H1 (cell line): ENCODE data around the gene ABLIM1. TPM values are rescaled to one million over a fixed set of nuclear protein-coding genes. Genes with fewer than 3 reads are reported as not detected.

Experiments used
- CTCF ChIA-PET: fragments of 300-600 bp; sonication (Branson Sonifier 250); formaldehyde crosslinking; loops from one replicate; lab custom pipeline; 2021; ENCODE audit not compliant: partially characterized antibody; lab: Charles Lee
- POLR2A ChIA-PET: fragments of 300-600 bp; sonication (Branson Sonifier 250); formaldehyde crosslinking; loops from one replicate; lab custom pipeline; 2021; ENCODE audit warnings: inconsistent platforms; ENCODE audit not compliant: partially characterized antibody; lab: Charles Lee
- DNase-seq, 2 experiments: peaks; one replicate each; pipeline versions ENCODE4 v3.0.0 to v3.0.0-alpha.2; 2010 to 2022; ENCODE audit warnings: low spot score in 2 of 2, low read depth in 1 of 2, mixed read lengths in 1 of 2
- FAIRE-seq: peaks from 2 replicates; lab custom pipeline; 2011; peaks lifted over from hg19 to GRCh38; lab: Jason Lieb, UNC
- H2AFZ ChIP-seq: 2 replicates; pipeline ENCODE4 v1.8.1; 2012; ENCODE audit warnings: low read length, inconsistent platforms
- H2AK5ac ChIP-seq: 2 replicates; pipeline ENCODE4 v1.6.1; 2013; ENCODE audit warnings: low read depth, low read length
- H2BK120ac ChIP-seq: replicated peaks from 2 replicates; pipeline ENCODE3; 2013; ENCODE audit warnings: low read depth, low read length, inconsistent platforms
- H2BK12ac ChIP-seq: 2 replicates; pipeline ENCODE4 v1.6.1; 2013; ENCODE audit warnings: low read depth, low read length
- H2BK15ac ChIP-seq: 2 replicates; pipeline ENCODE4 v1.6.1; 2013; ENCODE audit warnings: low read length
- H2BK20ac ChIP-seq: 2 replicates; pipeline ENCODE4 v1.6.1; 2013; ENCODE audit warnings: low read length
- H2BK5ac ChIP-seq: 2 replicates; pipeline ENCODE4 v1.6.1; 2013; ENCODE audit warnings: low read depth, low read length
- H3K14ac ChIP-seq: 2 replicates; pipeline ENCODE4 v1.6.1; 2013; ENCODE audit warnings: inconsistent platforms; ENCODE audit not compliant: insufficient read length
- H3K18ac ChIP-seq: 2 replicates; pipeline ENCODE4 v1.6.1; 2013; ENCODE audit warnings: low read length; ENCODE audit errors: extremely low read depth
- H3K23ac ChIP-seq: 2 replicates; pipeline ENCODE4 v1.6.1; 2013; ENCODE audit warnings: inconsistent platforms; ENCODE audit not compliant: insufficient read length
- H3K23me2 ChIP-seq: 2 replicates; pipeline ENCODE4 v1.6.1; 2013; ENCODE audit warnings: low read depth, low read length
- H3K27ac ChIP-seq: 2 replicates; pipeline ENCODE4 v1.6.1; 2011; ENCODE audit warnings: low read depth, low read length, inconsistent platforms
- H3K27me3 ChIP-seq, 4 experiments: replicated peaks in 1 of 4; 1 replicate in 1 of 4; 2 replicates in 3 of 4; pipeline versions ENCODE4 v1.6.1 to v1.8.1; 2011 to 2013; ENCODE audit warnings: low read length in 3 of 4, mild to moderate bottlenecking in 3 of 4, inconsistent platforms in 2 of 4, mixed read lengths in 2 of 4, moderate library complexity in 1 of 4; ENCODE audit not compliant: control insufficient read depth in 3 of 4, insufficient read depth in 3 of 4; ENCODE audit errors: extremely low read depth in 1 of 4
- H3K36me3 ChIP-seq, 4 experiments: 2 replicates each; pipeline versions ENCODE4 v1.6.1 to v1.8.1; 2011 to 2013; ENCODE audit warnings: mild to moderate bottlenecking in 4 of 4, low read length in 3 of 4, moderate library complexity in 2 of 4, control low read depth in 1 of 4, inconsistent platforms in 1 of 4; ENCODE audit not compliant: insufficient read depth in 4 of 4, control insufficient read depth in 2 of 4
- H3K4ac ChIP-seq: replicated peaks from 2 replicates; pipeline ENCODE3; 2013; ENCODE audit warnings: low read length, low read depth, mixed read lengths, inconsistent platforms; ENCODE audit not compliant: insufficient read length
- H3K4me1 ChIP-seq, 4 experiments: replicated peaks in 1 of 4; 1 replicate in 1 of 4; 2 replicates in 3 of 4; pipeline versions ENCODE4 v1.6.1 to v1.8.1; 2011 to 2013; ENCODE audit warnings: low read length in 3 of 4, inconsistent platforms in 2 of 4, mixed read lengths in 1 of 4; ENCODE audit not compliant: insufficient read depth in 4 of 4, control insufficient read depth in 3 of 4
- H3K4me2 ChIP-seq, 2 experiments: 2 replicates each; pipeline versions ENCODE4 v1.6.1 to v1.8.1; 2011 to 2013; ENCODE audit warnings: low read depth in 2 of 2, low read length in 2 of 2, control low read depth in 1 of 2, inconsistent platforms in 1 of 2, mild to moderate bottlenecking in 1 of 2; ENCODE audit not compliant: insufficient read depth in 1 of 2
- H3K4me3 ChIP-seq, 4 experiments: fragments of 200-600, 300-600 bp in 1 of 4; sonication (generic), shearing (Covaris generic), sonication (Bioruptor Twin) in 1 of 4; 2 replicates each; pipeline versions ENCODE4 v1.5.1 to v1.8.1; 2011 to 2016; ENCODE audit warnings: low read length in 4 of 4, low read depth in 3 of 4, control low read depth in 2 of 4, inconsistent platforms in 2 of 4, mild to moderate bottlenecking in 2 of 4, mixed read lengths in 1 of 4, moderate library complexity in 1 of 4; ENCODE audit not compliant: insufficient read depth in 2 of 4; ENCODE audit errors: extremely low read depth in 1 of 4
- H3K56ac ChIP-seq: replicated peaks from 2 replicates; pipeline ENCODE3; 2013; ENCODE audit warnings: low read depth, mild to moderate bottlenecking, mixed read lengths, low read length, inconsistent platforms; ENCODE audit not compliant: insufficient read length
- H3K79me1 ChIP-seq: 2 replicates; pipeline ENCODE4 v1.6.1; 2013; ENCODE audit warnings: low read depth, low read length, control low read depth
- H3K79me2 ChIP-seq, 2 experiments: 2 replicates each; pipeline versions ENCODE4 v1.6.1 to v1.8.1; 2012 to 2013; ENCODE audit warnings: low read length in 2 of 2, mild to moderate bottlenecking in 2 of 2, inconsistent platforms in 1 of 2; ENCODE audit not compliant: insufficient read depth in 2 of 2, control insufficient read depth in 1 of 2
- H3K9ac ChIP-seq, 4 experiments: replicated peaks in 1 of 4; 1 replicate in 1 of 4; 2 replicates in 3 of 4; pipeline versions ENCODE4 v1.6.1 to v1.8.1; 2011 to 2013; ENCODE audit warnings: low read depth in 3 of 4, low read length in 3 of 4, control low read depth in 2 of 4, mild to moderate bottlenecking in 2 of 4, moderate library complexity in 2 of 4, inconsistent platforms in 1 of 4; ENCODE audit errors: extremely low read depth in 1 of 4
- H3K9me3 ChIP-seq, 2 experiments: 2 replicates each; pipeline versions ENCODE4 v1.6.1 to v1.8.1; 2012 to 2013; ENCODE audit warnings: mild to moderate bottlenecking in 2 of 2, moderate library complexity in 2 of 2, control low read depth in 1 of 2, inconsistent platforms in 1 of 2, low read depth in 1 of 2, low read length in 1 of 2, mixed read lengths in 1 of 2; ENCODE audit not compliant: insufficient read depth in 2 of 2
- H4K20me1 ChIP-seq, 2 experiments: replicated peaks in 1 of 2; 2 replicates each; pipeline versions ENCODE3 to v1.8.1; 2011 to 2013; ENCODE audit warnings: inconsistent platforms in 2 of 2, low read length in 2 of 2, mild to moderate bottlenecking in 1 of 2; ENCODE audit not compliant: insufficient read depth in 2 of 2, control insufficient read depth in 1 of 2
- H4K5ac ChIP-seq: 2 replicates; pipeline ENCODE4 v1.6.1; 2013; ENCODE audit warnings: low read length, low read depth, mixed read lengths, inconsistent platforms; ENCODE audit not compliant: insufficient read length
- H4K8ac ChIP-seq: 2 replicates; pipeline ENCODE4 v1.8.0; 2013; ENCODE audit warnings: mild to moderate bottlenecking, moderate library complexity, low read length, inconsistent platforms; ENCODE audit not compliant: insufficient read depth; ENCODE audit errors: extremely low read depth
- H4K91ac ChIP-seq: replicated peaks from 2 replicates; pipeline ENCODE3; 2013; ENCODE audit warnings: low read length, mixed read lengths, inconsistent platforms; ENCODE audit not compliant: insufficient read length
- EGR1 ChIP-seq: IDR thresholded peaks from 2 replicates; pipeline ENCODE4 v1.6.1; 2011; ENCODE audit warnings: low read depth, low read length, borderline replicate concordance
- YY1 ChIP-seq: IDR thresholded peaks from 2 replicates; pipeline ENCODE4 v1.6.1; 2011; ENCODE audit warnings: low read depth, mild to moderate bottlenecking, low read length
- WGBS, 2 experiments: shearing (Covaris generic) in 1 of 2; methylation state at CpG; one replicate each; pipeline versions ENCODE4 v1.1.6 to v1.1.7; 2013 to 2015; ENCODE audit warnings: low lambda C conversion rate in 2 of 2, mixed read lengths in 2 of 2, inconsistent platforms in 1 of 2, low coverage in 1 of 2, missing lambda C conversion rate in 1 of 2; ENCODE audit not compliant: insufficient replicate concordance in 2 of 2, insufficient coverage in 1 of 2, insufficient read length in 1 of 2; ENCODE audit errors: extremely low coverage in 1 of 2, missing lambda C conversion rate in 1 of 2; 5-methylcytosine and 5-hydroxymethylcytosine counted together
- polyA plus RNA-seq, 7 experiments: library from polyadenylated mRNA; depleted of rRNA in 3 of 7; stranded (reverse) in 5 of 7; unstranded in 2 of 7; fragments of >200 nt in 5 of 7; fragments of 200-250 nt in 2 of 7; gene quantifications; 1 replicate in 5 of 7; 2 replicates in 1 of 7; 4 replicates in 1 of 7; pipeline versions ENCODE4 v1.2.1 to v1.2.3, GENCODE V29; 2011 to 2013; ENCODE audit warnings: missing spikeins in 2 of 7, mixed read lengths in 2 of 7
- total RNA-seq: library from RNA; stranded (reverse); fragmentation: NEBNext Ultra II Directional; extraction: Animal tissue kit (Norgen Biotek cat#: 25700); gene quantifications from 2 replicates; pipeline ENCODE4 v1.2.1, GENCODE V29; 2021

The ABLIM1 gene
- total and polyA plus RNA-seq, 2 of the 8 experiments (the other 6 are each of a cell fraction or from before 2014, with no cell fraction given): 51.2 to 51.7 TPM

GRCh38 chr10:114538181-114538906 lies 119.7 kb downstream of the ABLIM1 start:
- DNase-seq (peak in 1 of 2 experiments; percentile 52), FAIRE-seq (peak; percentile 48)
- Histone ChIP-seq H3K79me1 (no peaks in the 10 kb centered on the region), H3K23ac (no peak overlapping the region), H3K4me1 (peaks cover 6 to 11% (median 10%) of the 10 kb centered on the region in 4 experiments), H3K18ac (no peak overlapping the region; the same call in 1 of the 2 replicates), H2BK120ac (no peak overlapping the region), H3K56ac (no peak overlapping the region), H4K8ac (no peak overlapping the region), H2BK12ac (no peak overlapping the region), H4K91ac (no peak overlapping the region), H2AK5ac (no peak overlapping the region), H3K4ac (peak overlapping the region; percentile 7), H3K23me2 (no peaks in the 10 kb centered on the region), H2AFZ (no peak overlapping the region), H3K14ac (no peak overlapping the region), H4K5ac (no peak overlapping the region), H4K20me1 (no peaks in the 10 kb centered on the region), H2BK20ac (no peak overlapping the region), H3K9me3 (peaks cover 0 to 3% of the 10 kb centered on the region in 2 experiments; a peak in 1 of 4 replicates), H3K4me3 (peak overlapping the region in 1 of 4 experiments; percentile 20; a peak in 3 of 8 replicates), H2BK15ac (no peak overlapping the region), H2BK5ac (no peak overlapping the region), H3K27ac (no peak overlapping the region), H3K4me2 (peak overlapping the region; percentile 38 to 72), H3K36me3 (no peaks in the 10 kb centered on the region), H3K79me2 (no peaks in the 10 kb centered on the region), H3K9ac (peak overlapping the region in 1 of 4 experiments; percentile 16; a peak in 2 of 7 replicates), H3K27me3 (peaks cover 0 to 10% (median 0%) of the 10 kb centered on the region in 4 experiments; a peak in 3 of 7 replicates)
- ChIA-PET CTCF (interaction anchor here (1.1 to 6.4 kb wide), 6 partner anchors 11 to 151 kb away, joined by 3 to 48 read pairs (median 4); no protein-coding TSS in a partner anchor), POLR2A (interaction anchor here (1.5 kb wide), 1 partner anchor 12 kb away, joined by 6 read pairs; no protein-coding TSS in a partner anchor)
- no peak for TF ChIP-seq YY1
- TF ChIP-seq EGR1: 0 out of 2 replicates have a peak, but pooled peaks have one; percentile 6
- 30% methylated on average over 13 of the region's 13 CpGs; no CpG with 5 or more reads in 1 of the 2 experiments for WGBS, 2 experiments
